Common myeloid progenitor, CD34-positive (primary cell): ENCODE measurements around the gene NOVA2.

Experiments
- CTCF ChIA-PET: fragments of 350-600 bp; sonication (Branson Sonifier 250); formaldehyde crosslinking; loops from one replicate; lab custom pipeline; 2021; ENCODE audit warnings: antibody characterized with exemption; lab: Charles Lee
- POLR2A ChIA-PET: fragments of 350-600 bp; sonication (Branson Sonifier 250); formaldehyde crosslinking; loops from one replicate; lab custom pipeline; 2021; ENCODE audit warnings: antibody characterized with exemption; lab: Charles Lee
- DNase-seq, 3 donors: peaks; one replicate each; pipeline versions ENCODE4 v3.0.0 to v3.0.0-alpha.2; 2013
- H3K27ac ChIP-seq, 2 experiments: 1 replicate in 1 of 2; 2 replicates in 1 of 2; pipeline ENCODE4 v1.7.0; 2013; ENCODE audit warnings: inconsistent platforms in 2 of 2, low read length in 2 of 2, mild to moderate bottlenecking in 2 of 2, low read depth in 1 of 2, moderate library complexity in 1 of 2; ENCODE audit not compliant: severe bottlenecking in 2 of 2, insufficient read depth in 1 of 2, poor library complexity in 1 of 2
- H3K27me3 ChIP-seq, 5 experiments: replicated peaks in 2 of 5; 1 replicate in 3 of 5; 2 replicates in 2 of 5; pipeline versions ENCODE4 v1.6.1 to v1.7.0; 2013; ENCODE audit warnings: low read length in 4 of 5, mild to moderate bottlenecking in 2 of 5, moderate library complexity in 2 of 5, inconsistent platforms in 1 of 5; ENCODE audit not compliant: insufficient read depth in 5 of 5, control insufficient read depth in 4 of 5
- H3K36me3 ChIP-seq, 4 experiments: 1 replicate in 2 of 4; 2 replicates in 2 of 4; pipeline versions ENCODE4 v1.6.1 to v1.7.0; 2013; ENCODE audit warnings: low read length in 3 of 4, control low read depth in 1 of 4, mild to moderate bottlenecking in 1 of 4; ENCODE audit not compliant: control insufficient read depth in 4 of 4, insufficient read depth in 4 of 4
- H3K4me1 ChIP-seq, 4 experiments: 1 replicate in 3 of 4; 2 replicates in 1 of 4; pipeline versions ENCODE4 v1.6.1 to v1.7.1; 2013; ENCODE audit warnings: low read length in 3 of 4, mild to moderate bottlenecking in 3 of 4, control low read depth in 1 of 4, inconsistent platforms in 1 of 4, moderate library complexity in 1 of 4; ENCODE audit not compliant: control insufficient read depth in 4 of 4, insufficient read depth in 4 of 4; ENCODE audit errors: control extremely low read depth in 1 of 4
- H3K4me3 ChIP-seq, 7 experiments: 1 replicate in 4 of 7; 2 replicates in 3 of 7; pipeline versions ENCODE4 v1.5.1 to v1.7.0; 2013; ENCODE audit warnings: mild to moderate bottlenecking in 7 of 7, low read length in 6 of 7, moderate library complexity in 6 of 7, inconsistent platforms in 2 of 7, low read depth in 2 of 7, control low read depth in 1 of 7; ENCODE audit not compliant: insufficient read depth in 4 of 7, control insufficient read depth in 1 of 7; ENCODE audit errors: extremely low read depth in 1 of 7
- H3K9me3 ChIP-seq, 5 experiments: 1 replicate in 4 of 5; 2 replicates in 1 of 5; pipeline versions ENCODE4 v1.6.1 to v1.7.1; 2013; ENCODE audit warnings: low read length in 4 of 5, mild to moderate bottlenecking in 2 of 5, inconsistent platforms in 1 of 5, low read depth in 1 of 5, moderate library complexity in 1 of 5; ENCODE audit not compliant: control insufficient read depth in 4 of 5, insufficient read depth in 2 of 5; ENCODE audit errors: control extremely low read depth in 1 of 5
- WGBS: methylation state at CpG from one replicate; pipeline ENCODE4 v1.1.5; 2013; ENCODE audit not compliant: insufficient coverage; 5-methylcytosine and 5-hydroxymethylcytosine counted together

NOVA2 gene

DNA sequence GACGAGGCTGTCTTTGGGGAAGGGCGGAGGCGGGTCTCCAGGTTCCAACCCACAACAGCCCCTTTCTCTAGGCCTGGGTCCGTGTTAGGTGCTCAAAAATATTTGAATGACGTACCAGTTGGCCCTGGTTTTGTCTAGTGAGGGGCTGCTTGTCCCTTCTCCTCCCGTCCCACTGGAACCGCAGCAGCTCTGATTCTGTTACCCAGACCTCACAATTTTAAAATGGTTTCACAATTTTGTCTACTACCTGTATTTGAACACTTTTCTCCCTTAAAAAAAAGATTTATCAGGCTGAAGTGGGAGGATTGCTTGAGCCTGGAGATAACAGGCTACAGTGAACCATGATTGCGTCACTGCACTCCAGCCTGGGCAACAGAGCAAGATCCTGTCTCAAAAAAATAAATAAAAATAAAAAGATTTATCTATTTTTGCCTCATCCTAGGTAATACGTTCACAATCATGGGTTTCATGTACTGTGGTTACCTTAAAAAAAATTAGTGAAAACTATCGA, 86.4 kb downstream of the NOVA2 start:
- Histone ChIP-seq H3K36me3 (peaks cover 0 to 17% (median 6%) of the 10 kb centered on the region in 4 experiments), H3K27me3 (no peaks in the 10 kb centered on the region), H3K27ac (peak overlapping the region; percentile 87 to 96), H3K4me1 (peaks cover 0 to 41% (median 38%) of the 10 kb centered on the region in 4 experiments), H3K9me3 (no peaks in the 10 kb centered on the region), H3K4me3 (peak overlapping the region in 5 of 7 experiments; percentile 64 to 89 (median 80))
- ChIA-PET POLR2A (no interaction called here), CTCF (interaction anchor here (1.3 to 10.4 kb wide), 2 partner anchors 20 to 32 kb away, joined by 3 to 132 read pairs; partner anchors contain the start of genes FOXA3 and SYMPK)
- no peak for DNase-seq
- WGBS = 83% methylated on average over 6 of the region's 10 CpGs

DNA sequence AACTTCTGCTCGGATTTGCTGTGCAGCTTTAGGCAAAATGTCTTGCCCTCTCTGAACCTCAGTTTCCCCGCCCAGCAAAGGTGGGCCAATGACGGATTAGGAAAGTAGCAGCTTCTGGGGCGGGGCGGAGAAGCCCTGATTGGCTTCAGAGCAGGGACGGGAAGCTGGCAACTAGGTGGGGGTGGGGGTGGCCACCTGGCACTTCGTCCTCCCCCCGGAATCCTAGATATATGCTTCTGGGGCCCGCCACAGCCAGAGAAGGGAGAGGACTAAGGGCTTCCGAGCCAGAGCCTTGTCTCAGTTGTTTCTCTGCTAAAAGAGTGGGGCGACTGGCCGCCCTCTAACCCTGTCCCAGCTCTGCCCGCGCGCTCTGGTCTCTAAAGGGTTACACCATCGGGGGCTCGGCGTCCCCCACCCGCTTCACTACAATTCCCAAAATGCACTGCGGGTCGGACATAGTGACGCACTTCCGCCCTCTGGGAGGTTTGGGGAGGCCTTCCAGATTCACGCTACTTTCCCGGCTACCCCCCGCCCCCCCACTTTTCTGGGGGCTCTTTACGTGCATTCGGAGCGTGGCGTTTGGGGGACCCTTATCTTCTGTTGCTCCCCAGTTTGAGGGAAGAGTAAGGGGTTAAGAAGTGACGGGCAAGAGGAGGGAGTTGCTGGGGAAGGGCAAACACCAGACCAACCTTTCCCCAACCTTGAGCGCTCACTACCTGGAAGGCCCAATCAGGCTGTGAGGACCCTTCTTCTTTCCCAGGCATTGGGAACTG, 87.1 kb downstream of the NOVA2 start:
- Histone ChIP-seq H3K27me3 (no peaks in the 10 kb centered on the region), H3K4me1 (peaks cover 0 to 44% (median 40%) of the 10 kb centered on the region in 4 experiments), H3K36me3 (peaks cover 0 to 15% (median 5%) of the 10 kb centered on the region in 4 experiments), H3K4me3 (peak overlapping the region; percentile 54 to 89 (median 80)), H3K9me3 (no peaks in the 10 kb centered on the region), H3K27ac (peak overlapping the region; percentile 87 to 96)
- DNase-seq = peak; percentile 93 to 94 (median 94)
- ChIA-PET CTCF (interaction anchor here (0.6 to 10.4 kb wide), 5 partner anchors 19 to 193 kb away, joined by 3 to 132 read pairs (median 5); partner anchors contain the start of genes FOXA3, SIX5 and SYMPK), POLR2A (interaction anchor here (0.6 to 1.0 kb wide), 2 partner anchors 23 to 104 kb away, joined by 3 to 6 read pairs; partner anchors contain the start of gene SYMPK)
- WGBS = 4% methylated on average over 23 of the region's 32 CpGs

DNA sequence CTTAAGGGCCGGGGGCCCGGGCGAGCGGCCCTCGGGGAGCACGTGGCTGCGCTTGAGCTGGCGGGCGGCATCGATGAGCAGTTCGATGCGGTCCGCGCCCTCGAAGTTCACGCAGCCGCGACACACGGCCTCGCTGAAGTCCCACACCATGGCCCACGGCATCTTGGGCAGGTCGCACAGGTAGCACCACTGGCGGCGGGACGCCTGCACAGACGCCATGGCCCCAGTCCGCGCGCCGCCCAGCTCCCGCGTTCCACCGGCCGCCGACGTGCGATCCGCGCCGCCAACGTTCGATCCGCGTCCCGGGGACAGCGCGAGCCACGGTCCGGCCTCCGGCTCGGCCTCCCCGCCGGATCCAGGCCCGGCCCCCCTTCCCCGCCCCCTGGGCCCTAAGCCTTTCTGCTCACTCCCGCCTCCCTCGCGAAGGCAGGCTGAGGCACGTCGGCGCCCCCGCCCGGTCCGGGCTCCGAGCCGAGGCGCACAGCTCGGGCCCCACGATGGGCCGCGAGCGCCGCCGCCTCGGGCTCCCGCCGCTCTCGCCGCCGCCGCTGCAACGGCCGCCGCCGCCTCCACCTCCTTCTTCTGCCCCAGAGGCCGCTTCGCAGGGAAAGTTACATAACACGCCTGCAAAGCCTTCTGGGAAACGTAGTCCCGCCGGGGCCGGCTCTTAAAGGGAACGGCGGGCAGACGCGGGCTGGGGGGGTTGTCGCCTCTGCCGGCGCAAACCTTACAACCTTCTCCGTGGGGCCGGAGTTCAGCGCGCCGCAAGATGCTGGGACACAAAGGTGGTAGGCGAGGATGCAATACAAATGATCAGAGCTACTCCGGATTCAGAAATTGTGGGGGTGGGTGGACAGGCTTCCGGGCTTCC, 87.9 kb downstream of the NOVA2 start, which contains the start of gene IRF2BP1:
Gene IRF2BP1 (minus strand): TSS at position 586 of the 871 bp plus-strand sequence. CDS start 367 bp downstream, at position 219.
- H3K27me3 ChIP-seq = no peaks in the 10 kb centered on the region
- POLR2A ChIA-PET = interaction anchor here (0.6 to 1.0 kb wide), 3 partner anchors 17 to 103 kb away, joined by 3 to 6 read pairs (median 3); partner anchors contain the start of genes MYPOP and SYMPK
- CTCF ChIA-PET = interaction anchor here (0.6 to 10.4 kb wide), 8 partner anchors 9 to 192 kb away, joined by 3 to 132 read pairs (median 4); partner anchors contain the start of genes FOXA3, SIX5 and SYMPK
- H3K4me3 ChIP-seq = peak within 1 kb of the TSS; percentile 54 to 89 (median 80)
- H3K27ac ChIP-seq = peak within 1 kb of the TSS; percentile 87 to 96
- no peaks in the 10 kb centered on the region for H3K9me3 ChIP-seq
- H3K4me1 ChIP-seq = peaks cover 0 to 44% (median 40%) of the 10 kb centered on the region in 4 experiments
- under 1% methylated on average over 77 of the region's 107 CpGs for WGBS
- H3K36me3 ChIP-seq = peaks cover 0 to 15% (median 4%) of the 10 kb centered on the region in 4 experiments
- DNase-seq = peak; percentile 94 to 95 (median 95)

DNA sequence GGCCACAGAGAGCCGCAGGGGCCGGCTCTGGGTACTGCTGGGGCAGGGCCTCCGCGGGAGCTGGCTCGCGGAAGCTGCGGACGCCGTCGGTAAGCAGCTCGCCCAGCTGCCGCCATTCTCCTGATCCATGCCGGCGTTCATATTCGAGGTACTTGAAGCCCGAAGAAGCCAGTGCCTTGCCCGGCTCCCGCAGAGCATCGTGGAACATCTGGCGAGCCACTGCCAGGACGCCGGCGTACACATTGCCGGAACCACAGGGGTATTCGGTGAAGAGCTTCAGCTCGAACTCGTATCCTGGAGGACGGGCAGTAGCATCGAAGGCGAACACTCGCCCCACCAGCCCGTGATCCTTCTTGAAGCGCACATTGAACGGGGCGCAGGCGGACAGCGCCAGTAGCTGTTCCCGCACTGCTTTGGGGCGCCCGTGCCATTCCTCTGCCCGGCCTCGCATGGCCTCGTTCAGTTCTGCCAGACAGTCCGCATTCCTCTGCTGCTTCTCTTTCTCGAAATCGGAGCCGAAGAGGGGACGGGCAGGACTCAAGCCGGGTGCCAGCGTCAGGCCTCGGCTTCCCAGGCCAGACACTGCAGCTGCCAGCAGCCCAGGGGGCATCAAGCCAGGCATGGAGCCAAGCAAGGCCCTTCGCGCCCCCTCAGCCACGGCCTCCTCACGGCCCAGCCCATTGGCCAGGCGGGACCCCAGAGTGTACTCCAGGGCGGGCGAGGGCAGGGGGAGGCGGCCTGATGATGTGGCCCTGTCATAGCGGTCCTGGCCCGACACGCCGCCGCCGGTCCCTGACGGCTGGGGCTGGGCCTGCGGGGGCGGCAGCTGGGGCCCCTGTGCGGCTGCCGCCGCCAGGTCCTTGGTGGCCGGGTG, 88.7 kb downstream of the NOVA2 start:
- Histone ChIP-seq H3K9me3 (no peaks in the 10 kb centered on the region), H3K27me3 (no peaks in the 10 kb centered on the region), H3K4me3 (peak overlapping the region; percentile 54 to 89 (median 80)), H3K36me3 (peaks cover 0 to 9% (median 3%) of the 10 kb centered on the region in 4 experiments), H3K27ac (peak overlapping the region in 1 of 2 experiments; percentile 96), H3K4me1 (peaks cover 0 to 44% (median 41%) of the 10 kb centered on the region in 4 experiments)
- DNase-seq = peak in 2 of 3 donors; percentile 43 to 60
- 72% methylated on average over 72 of the region's 72 CpGs for WGBS
- ChIA-PET CTCF (interaction anchor here (0.6 to 10.4 kb wide), 5 partner anchors 10 to 116 kb away, joined by 3 to 132 read pairs (median 5); partner anchors contain the start of genes FOXA3, SIX5 and SYMPK), POLR2A (interaction anchor here (0.7 kb wide), 1 partner anchor 18 kb away, joined by 3 read pairs; the partner anchor contains the start of gene MYPOP)

DNA sequence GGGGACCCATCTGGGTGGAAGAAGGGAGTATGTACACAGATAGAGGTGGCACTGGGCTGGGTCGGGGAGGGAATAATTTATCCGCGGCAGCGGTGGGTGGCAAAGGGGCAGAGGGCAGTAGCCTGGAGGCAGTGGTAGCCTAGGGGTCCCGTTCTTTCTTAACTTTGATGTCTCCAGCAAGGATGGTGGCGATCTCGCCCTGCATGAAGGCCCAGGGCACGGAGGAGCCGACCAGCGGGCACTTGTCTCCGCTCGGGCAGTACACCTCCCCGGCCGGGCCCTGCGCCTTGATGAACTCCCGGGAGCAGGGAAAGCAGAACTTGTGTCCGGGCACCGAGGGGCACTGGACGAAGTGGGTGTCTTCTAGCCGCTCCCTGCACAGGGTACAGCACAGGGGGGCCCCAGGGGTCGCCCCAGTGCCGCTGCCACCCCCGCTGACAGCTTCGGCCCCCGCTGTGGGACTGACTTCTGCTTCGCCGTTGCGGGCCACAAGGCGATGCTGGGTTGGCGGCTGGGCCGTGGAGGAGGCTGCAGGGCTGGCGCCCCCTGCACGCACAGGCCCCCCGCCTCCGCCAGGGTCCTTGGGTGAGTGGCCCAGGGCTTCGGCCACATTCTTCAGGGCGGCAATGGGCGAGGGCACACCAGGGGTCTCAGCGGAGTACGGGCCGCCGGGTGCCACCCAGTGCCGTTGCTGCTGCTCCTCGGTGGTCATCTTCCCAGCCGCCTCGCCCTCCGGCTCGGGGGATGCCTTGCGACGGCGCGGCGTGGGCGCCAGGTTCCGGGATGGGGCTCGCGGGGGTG, 89.6 kb downstream of the NOVA2 start:
- no peak overlapping the region for H3K27ac ChIP-seq
- 97% methylated on average over 56 of the region's 57 CpGs for WGBS
- CTCF ChIA-PET = interaction anchor here (0.6 to 10.4 kb wide), 6 partner anchors 8 to 115 kb away, joined by 3 to 132 read pairs (median 4); partner anchors contain the start of genes FOXA3, SIX5 and SYMPK
- POLR2A ChIA-PET = no interaction called here
- no peaks in the 10 kb centered on the region for H3K27me3 ChIP-seq
- peaks cover 0 to 51% (median 47%) of the 10 kb centered on the region in 4 experiments for H3K4me1 ChIP-seq
- no peak for DNase-seq
- peaks cover 0 to 7% (median 3%) of the 10 kb centered on the region in 4 experiments for H3K36me3 ChIP-seq
- no peaks in the 10 kb centered on the region for H3K9me3 ChIP-seq
- H3K4me3 ChIP-seq = peak overlapping the region in 1 of 7 experiments; percentile 16
